ENCODE data around the gene PSMD12. TPM values are rescaled to one million over a fixed set of nuclear protein-coding genes. Genes with fewer than 3 reads are reported as not detected.
"Not testable (repeated sequence)": the region's sequence is repeated elsewhere in the genome, so short reads cannot be mapped to it uniquely, and the experiment has no call there.

Gene PSMD12
- total RNA-seq, 1 experiment from 2014 or later = 60.0 TPM

DNA sequence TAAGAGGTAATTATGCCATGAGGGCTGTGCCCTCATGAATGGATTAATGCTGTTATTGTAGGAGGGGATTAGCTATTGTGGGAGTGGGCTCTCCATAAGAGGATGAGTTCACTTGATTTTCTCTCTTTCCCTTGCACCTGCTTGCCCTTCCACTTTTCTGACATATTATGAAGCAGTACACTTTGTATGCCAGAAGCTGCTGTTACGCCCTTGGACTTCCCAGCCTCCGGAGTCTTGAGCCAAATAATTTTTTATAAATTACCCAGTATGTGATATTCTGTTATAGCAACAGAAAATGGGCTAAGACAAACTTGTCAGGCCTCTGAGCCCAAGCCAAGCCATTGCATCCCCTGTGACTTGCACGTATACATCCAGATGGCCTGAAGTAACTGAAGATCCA, 38.4 kb downstream of the PSMD12 start:
- Histone ChIP-seq H3K4me2 (ENCODE audit: low read length) (no peak overlapping the region), H3K27me3 (ENCODE audit: low read length) (no peaks in the 10 kb centered on the region), H3K9ac (ENCODE audit: low read length) (no peak overlapping the region), H3K4me1 (ENCODE audit: insufficient read depth, low read length) (no peaks in the 10 kb centered on the region), H3K9me2 (replicated peaks; ENCODE audit: low read length) (no peaks in the 10 kb centered on the region), H3F3A (ENCODE audit: low read length, unreplicated experiment) (no peaks in the 10 kb centered on the region), H3K79me2 (ENCODE audit: low read length) (no peaks in the 10 kb centered on the region), H3K9me3 (ENCODE audit: low read length) (no peaks in the 10 kb centered on the region), H3K36me3 (ENCODE audit: low read depth, low read length) (no peaks in the 10 kb centered on the region), H3K27ac (ENCODE audit: low read length) (no peak overlapping the region), H2AFZ (ENCODE audit: low read length) (no peak overlapping the region), H3K4me3 (ENCODE audit: low read length) (no peak overlapping the region), H4K20me1 (ENCODE audit: low read length) (no peaks in the 10 kb centered on the region)
- ChIA-PET CTCF (no interaction called here), POLR2A (ENCODE audit: unreplicated experiment) (no interaction called here)
- intact Hi-C loops (cut with micrococcal nuclease) = no loop called here
- no peak for TF ChIP-seq EZH2phosphoT487 (IDR thresholded peaks at IDR 0.05; ENCODE audit: borderline replicate concordance, low read length)
- no peak for TF ChIP-seq EZH2 (IDR thresholded peaks at IDR 0.05; ENCODE audit: low read length, unreplicated experiment)
- no peak for TF ChIP-seq CTCF (conservative IDR thresholded peaks at IDR 0.05; ENCODE audit: low read depth, low read length)
- no peak for ATAC-seq
- no peak for DNase-seq
- no TSS peak for BruUV-seq (replicated peaks)

DNA sequence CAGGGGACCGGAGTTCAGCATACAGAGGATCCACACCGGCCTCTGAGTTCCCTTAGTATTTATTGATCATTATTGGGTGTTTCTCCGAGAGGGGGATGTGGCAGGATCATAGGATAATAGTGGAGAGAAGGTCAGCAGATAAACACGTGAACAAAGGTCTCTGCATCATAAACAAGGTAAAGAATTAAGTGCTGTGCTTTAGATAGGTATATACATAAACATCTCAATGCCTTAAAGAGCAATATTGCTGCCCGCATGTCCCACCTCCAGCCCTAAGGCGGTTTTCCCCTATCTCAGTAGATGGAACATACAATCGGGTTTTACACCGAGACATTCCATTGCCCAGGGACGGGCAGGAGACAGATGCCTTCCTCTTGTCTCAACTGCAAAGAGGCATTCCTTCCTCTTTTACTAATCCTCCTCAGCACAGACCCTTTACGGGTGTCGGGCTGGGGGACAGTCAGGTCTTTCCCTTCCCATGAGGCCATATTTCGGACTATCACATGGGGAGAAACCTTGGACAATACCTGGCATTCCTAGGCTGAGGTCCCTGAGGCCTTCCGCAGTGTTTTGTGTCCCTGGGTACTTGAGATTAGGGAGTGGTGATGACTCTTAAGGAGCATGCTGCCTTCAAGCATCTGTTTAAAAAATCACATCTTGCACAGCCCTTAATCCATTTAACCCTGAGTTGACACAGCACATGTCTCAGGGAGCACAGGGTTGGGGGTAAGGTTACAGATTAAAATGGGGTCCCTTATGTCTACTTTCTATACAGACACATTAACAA, 39.2 kb downstream of the PSMD12 start:
- POLR2A ChIA-PET (ENCODE audit: unreplicated experiment); H3K9ac ChIP-seq (ENCODE audit: low read length); intact Hi-C loops (cut with micrococcal nuclease); H3K27ac ChIP-seq (ENCODE audit: low read length); H3K27me3 ChIP-seq (ENCODE audit: low read length); H3K4me2 ChIP-seq (ENCODE audit: low read length); BruUV-seq (replicated peaks); H3K9me3 ChIP-seq (ENCODE audit: low read length); ATAC-seq; H3F3A ChIP-seq (ENCODE audit: low read length, unreplicated experiment); H3K4me1 ChIP-seq (ENCODE audit: insufficient read depth, low read length); H3K9me2 ChIP-seq (replicated peaks; ENCODE audit: low read length); H2AFZ ChIP-seq (ENCODE audit: low read length); DNase-seq; H3K4me3 ChIP-seq (ENCODE audit: low read length); CTCF ChIA-PET; H4K20me1 ChIP-seq (ENCODE audit: low read length); H3K36me3 ChIP-seq (ENCODE audit: low read depth, low read length); H3K79me2 ChIP-seq (ENCODE audit: low read length): not testable (repeated sequence)

- no peaks in the 10 kb centered on the region for H3F3A ChIP-seq (ENCODE audit: low read length, unreplicated experiment)
- BruUV-seq (replicated peaks) = no TSS peak
- H3K4me2 ChIP-seq (ENCODE audit: low read length) = no peak overlapping the region
- H3K36me3 ChIP-seq (ENCODE audit: low read depth, low read length) = no peaks in the 10 kb centered on the region
- H3K79me2 ChIP-seq (ENCODE audit: low read length) = no peaks in the 10 kb centered on the region
- ATAC-seq (no peak), DNase-seq (no peak)
- no peak overlapping the region for H3K9ac ChIP-seq (ENCODE audit: low read length)
- no peaks in the 10 kb centered on the region for H3K27me3 ChIP-seq (ENCODE audit: low read length)
- intact Hi-C loops (cut with micrococcal nuclease) = no loop called here
- POLR2A ChIA-PET (ENCODE audit: unreplicated experiment) = no interaction called here
- no peak overlapping the region for H2AFZ ChIP-seq (ENCODE audit: low read length)
- no peak overlapping the region for H3K4me3 ChIP-seq (ENCODE audit: low read length)
- no peaks in the 10 kb centered on the region for H3K4me1 ChIP-seq (ENCODE audit: insufficient read depth, low read length)
- H4K20me1 ChIP-seq (ENCODE audit: low read length) = no peaks in the 10 kb centered on the region
- CTCF ChIA-PET = no interaction called here
- no peaks in the 10 kb centered on the region for H3K9me3 ChIP-seq (ENCODE audit: low read length)
- TF ChIP-seq CTCF (conservative IDR thresholded peaks at IDR 0.05; ENCODE audit: low read depth, low read length) (no peak), EZH2 (IDR thresholded peaks at IDR 0.05; ENCODE audit: low read length, unreplicated experiment) (no peak), EZH2phosphoT487 (IDR thresholded peaks at IDR 0.05; ENCODE audit: borderline replicate concordance, low read length) (no peak)
- no peaks in the 10 kb centered on the region for H3K9me2 ChIP-seq (replicated peaks; ENCODE audit: low read length)
- H3K27ac ChIP-seq (ENCODE audit: low read length) = no peak overlapping the region
Measured at GRCh38 chr17:67326440-67326839, 39.9 kb downstream of the PSMD12 start.

All from PC-3 (cell line).